DND-41 (cell line): ENCODE data around the gene OR10G7.

ENCODE experiments used
- ATAC-seq: fragments of 200-7000 bp; cut with Tn5 transposase; 3 replicates; pipeline ENCODE4 v1.9.1; 2021; ENCODE audit warnings: low read depth; ENCODE audit not compliant: insufficient read depth
- DNase-seq: peaks from one replicate; pipeline ENCODE4 v3.0.0-alpha.2; 2020
- H2AFZ ChIP-seq: 2 replicates; pipeline ENCODE4 v1.6.0; 2012; ENCODE audit warnings: low read depth, low read length
- H3K27ac ChIP-seq: 2 replicates; pipeline ENCODE4 v1.5.1; 2012; ENCODE audit warnings: low read length, inconsistent platforms
- H3K27me3 ChIP-seq: fragments of 200-600 bp; sonication (generic); 2 replicates; pipeline ENCODE4 v1.6.0; 2012; ENCODE audit warnings: low read length, mild to moderate bottlenecking, inconsistent platforms; ENCODE audit not compliant: insufficient read depth, poor library complexity
- H3K36me3 ChIP-seq: 2 replicates; pipeline ENCODE4 v1.5.1; 2012; ENCODE audit warnings: low read length, inconsistent platforms; ENCODE audit not compliant: insufficient read depth
- H3K4me1 ChIP-seq: 2 replicates; pipeline ENCODE4 v1.5.1; 2012; ENCODE audit warnings: mild to moderate bottlenecking, low read length; ENCODE audit not compliant: insufficient read depth
- H3K4me2 ChIP-seq: 2 replicates; pipeline ENCODE4 v1.6.0; 2012; ENCODE audit warnings: mild to moderate bottlenecking, moderate library complexity, low read length, inconsistent platforms; ENCODE audit not compliant: insufficient read depth
- H3K4me3 ChIP-seq, 2 experiments: fragments of 200-600 bp in 1 of 2; shearing (Covaris generic) in 1 of 2; 2 replicates each; pipeline ENCODE4 v1.5.1; 2012 to 2016; ENCODE audit warnings: inconsistent platforms in 2 of 2, low read length in 2 of 2, mild to moderate bottlenecking in 2 of 2, low read depth in 1 of 2, moderate library complexity in 1 of 2
- H3K79me2 ChIP-seq: 2 replicates; pipeline ENCODE4 v1.6.0; 2012; ENCODE audit warnings: low read length, inconsistent platforms; ENCODE audit not compliant: insufficient read depth
- H3K9ac ChIP-seq: 2 replicates; pipeline ENCODE4 v1.6.0; 2012; ENCODE audit warnings: low read depth, mild to moderate bottlenecking, inconsistent platforms, low read length, moderate library complexity
- H3K9me3 ChIP-seq: 2 replicates; pipeline ENCODE4 v1.5.1; 2012; ENCODE audit warnings: low read length, moderate library complexity, mild to moderate bottlenecking, inconsistent platforms; ENCODE audit not compliant: insufficient read depth, severe bottlenecking
- H4K20me1 ChIP-seq: 2 replicates; pipeline ENCODE4 v1.6.0; 2012; ENCODE audit warnings: low read length; ENCODE audit not compliant: insufficient read depth
- CTCF ChIP-seq: IDR thresholded peaks from 2 replicates; pipeline ENCODE4 v1.5.1; 2012; ENCODE audit warnings: borderline replicate concordance, low read length, moderate library complexity, mild to moderate bottlenecking; ENCODE audit not compliant: poor library complexity, severe bottlenecking; ENCODE audit errors: extremely low read depth
- EZH2 ChIP-seq: IDR thresholded peaks from 3 replicates; pipeline ENCODE4 v1.6.1; 2012; ENCODE audit warnings: borderline replicate concordance, low read depth, mild to moderate bottlenecking, moderate library complexity, low read length, inconsistent platforms; ENCODE audit not compliant: severe bottlenecking

OR10G7 gene

GRCh38 chr11:124079631-124080326 is 38.7 kb upstream of the OR10G7 start:
- Histone ChIP-seq H3K4me1 (no peaks in the 10 kb centered on the region), H3K79me2 (no peaks in the 10 kb centered on the region), H3K27me3 (peaks cover 17% of the 10 kb centered on the region), H3K9me3 (no peaks in the 10 kb centered on the region), H3K4me3 (no peak overlapping the region), H3K9ac (no peak overlapping the region), H3K36me3 (no peaks in the 10 kb centered on the region), H4K20me1 (no peaks in the 10 kb centered on the region), H3K27ac (no peak overlapping the region), H2AFZ (no peak overlapping the region), H3K4me2 (no peak overlapping the region)
- TF ChIP-seq EZH2, result no peak
- no peak for TF ChIP-seq CTCF
- ATAC-seq (no peak), DNase-seq (no peak)

GRCh38 chr11:124078591-124078990 is 37.5 kb upstream of the OR10G7 start:
- Histone ChIP-seq H3K27ac (no peak overlapping the region), H3K4me2 (no peak overlapping the region), H3K36me3 (no peaks in the 10 kb centered on the region), H2AFZ (no peak overlapping the region), H3K9me3 (no peaks in the 10 kb centered on the region), H3K9ac (no peak overlapping the region), H3K4me1 (no peaks in the 10 kb centered on the region), H3K79me2 (no peaks in the 10 kb centered on the region), H3K4me3 (no peak overlapping the region), H3K27me3 (peaks cover 17% of the 10 kb centered on the region), H4K20me1 (no peaks in the 10 kb centered on the region)
- no peak for TF ChIP-seq CTCF
- TF ChIP-seq EZH2, result no peak
- no peak for DNase-seq
- no peak for ATAC-seq

GRCh38 chr11:124077266-124077665 is 36.1 kb upstream of the OR10G7 start:
- Histone ChIP-seq H3K79me2 (no peaks in the 10 kb centered on the region), H3K4me1 (no peaks in the 10 kb centered on the region), H3K27me3 (peaks cover 9% of the 10 kb centered on the region), H3K9me3 (no peaks in the 10 kb centered on the region), H3K27ac (no peak overlapping the region), H4K20me1 (no peaks in the 10 kb centered on the region), H3K36me3 (no peaks in the 10 kb centered on the region), H2AFZ (no peak overlapping the region), H3K4me2 (no peak overlapping the region), H3K9ac (no peak overlapping the region), H3K4me3 (no peak overlapping the region)
- no peak for TF ChIP-seq CTCF
- TF ChIP-seq EZH2, result no peak
- ATAC-seq, result no peak
- DNase-seq, result no peak
